HCT116 (cell line): ENCODE results near the gene SH3PXD2A. TPM values are rescaled to one million over a fixed set of nuclear protein-coding genes. Genes with fewer than 3 reads are reported as not detected.

Experiments used
- ATAC-seq: fragments of 200-7000 bp; cut with Tn5 transposase; 2 replicates; pipeline ENCODE4 v1.9.1; 2020; ENCODE audit warnings: mild to moderate bottlenecking, moderate library complexity
- BruUV-seq: library from RNA; stranded (reverse); fragments of 400-500 nt; replicated peaks from 2 replicates; lab custom pipeline; 2021; lab: Mats Ljungman, UMichigan
- CTCF ChIA-PET: fragments of 300-600 bp; sonication (Branson Sonifier 250); formaldehyde crosslinking; loops from one replicate; lab custom pipeline; 2021; ENCODE audit warnings: antibody characterized with exemption; lab: Charles Lee
- POLR2A ChIA-PET: fragments of 300-600, 350-600 bp; sonication (Branson Sonifier 250); formaldehyde crosslinking; loops from one replicate; lab custom pipeline; 2021; ENCODE audit warnings: antibody characterized with exemption; lab: Charles Lee
- RAD21 ChIA-PET, 2 experiments: fragments of 300-600 bp; sonication (Branson Sonifier 250); formaldehyde crosslinking; loops; one replicate each; lab custom pipeline; 2023; ENCODE audit warnings: low total read pairs in 2 of 2; ENCODE audit not compliant: uncharacterized antibody in 2 of 2, unreplicated experiment in 2 of 2, low non-redundant PET in 1 of 2; lab: Charles Lee
- DNase-seq: peaks from one replicate; pipeline ENCODE4 v3.0.0-alpha.2; 2010; ENCODE audit warnings: low read depth, low spot score
- H2AFZ ChIP-seq: fragments of 200-600 bp; shearing (Covaris generic), sonication (generic); 2 replicates; pipeline ENCODE4 v1.6.1; 2017; ENCODE audit warnings: low read depth, mixed run types, mixed read lengths, antibody characterized with exemption, low read length; ENCODE audit not compliant: poor library complexity, severe bottlenecking
- H3K27ac ChIP-seq: 2 replicates; pipeline ENCODE4 v1.5.1; 2012; ENCODE audit warnings: low read depth, low read length
- H3K27me3 ChIP-seq: fragments of 200-600 bp; sonication (generic); 2 replicates; pipeline ENCODE4 v1.6.1; 2016; ENCODE audit warnings: mixed run types, low read length, mixed read lengths; ENCODE audit not compliant: insufficient read depth
- H3K36me3 ChIP-seq, 2 experiments: fragments of 200-500 bp in 1 of 2; fragments of 200-600 bp in 1 of 2; sonication (Bioruptor generic) in 1 of 2; sonication (generic) in 1 of 2; 2 replicates each; pipeline versions ENCODE4 v1.5.1 to v1.6.1; 2014 to 2016; ENCODE audit warnings: low read length in 2 of 2, inconsistent platforms in 1 of 2, mixed read lengths in 1 of 2, mixed run types in 1 of 2; ENCODE audit not compliant: insufficient read depth in 2 of 2, control insufficient read depth in 1 of 2
- H3K4me1 ChIP-seq, 2 experiments: fragments of 200-600 bp in 1 of 2; sonication (generic) in 1 of 2; 2 replicates each; pipeline versions ENCODE4 v1.5.1 to v1.6.1; 2012 to 2017; ENCODE audit warnings: low read length in 2 of 2, inconsistent platforms in 1 of 2, mild to moderate bottlenecking in 1 of 2, mixed read lengths in 1 of 2, mixed run types in 1 of 2, moderate library complexity in 1 of 2; ENCODE audit not compliant: insufficient read depth in 2 of 2, control insufficient read depth in 1 of 2
- H3K4me2 ChIP-seq: fragments of 200-600 bp; sonication (generic); 2 replicates; pipeline ENCODE4 v1.6.1; 2017; ENCODE audit warnings: mixed run types, low read length, mixed read lengths
- H3K4me3 ChIP-seq, 2 experiments: fragments of 200-600 bp in 1 of 2; sonication (generic) in 1 of 2; replicated peaks in 1 of 2; 2 replicates each; pipeline ENCODE4 v1.5.1; 2011 to 2016; ENCODE audit warnings: low read length in 2 of 2, control low read depth in 1 of 2, low read depth in 1 of 2, mild to moderate bottlenecking in 1 of 2, mixed read lengths in 1 of 2, mixed run types in 1 of 2
- H3K79me2 ChIP-seq: fragments of 200-600 bp; sonication (generic); 2 replicates; pipeline ENCODE4 v1.6.1; 2017; ENCODE audit warnings: mild to moderate bottlenecking, mixed run types, low read length, moderate library complexity, mixed read lengths; ENCODE audit not compliant: insufficient read depth
- H3K9ac ChIP-seq: fragments of 200-600 bp; sonication (generic); 2 replicates; pipeline ENCODE4 v1.6.1; 2016; ENCODE audit warnings: low read length, mixed read lengths
- H3K9me2 ChIP-seq: fragments of 200-600 bp; sonication (generic), shearing (Covaris generic); 2 replicates; pipeline ENCODE4 v1.6.1; 2017; ENCODE audit warnings: mixed run types, mild to moderate bottlenecking, moderate library complexity; ENCODE audit not compliant: insufficient read depth
- H3K9me3 ChIP-seq, 2 experiments: fragments of 200-500 bp in 1 of 2; fragments of 200-600 bp in 1 of 2; sonication (Bioruptor generic) in 1 of 2; sonication (generic) in 1 of 2; 2 replicates each; pipeline ENCODE4 v1.6.1; 2014 to 2017; ENCODE audit warnings: low read length in 2 of 2, mixed read lengths in 2 of 2, inconsistent platforms in 1 of 2, low read depth in 1 of 2, mild to moderate bottlenecking in 1 of 2, mixed run types in 1 of 2, moderate library complexity in 1 of 2; ENCODE audit not compliant: control insufficient read depth in 1 of 2, insufficient read depth in 1 of 2
- H4K20me1 ChIP-seq: fragments of 200-600 bp; sonication (generic), shearing (Covaris generic); 2 replicates; pipeline ENCODE4 v1.6.1; 2017; ENCODE audit warnings: mixed run types, mild to moderate bottlenecking, moderate library complexity; ENCODE audit not compliant: insufficient read depth
- CTCF ChIP-seq, 3 experiments: fragments of 200-600 bp in 1 of 3; sonication (generic) in 1 of 3; IDR thresholded peaks in 2 of 3; conservative IDR thresholded peaks in 1 of 3; 2 replicates each; pipeline ENCODE4 v1.5.1; 2012 to 2017; ENCODE audit warnings: low read depth in 2 of 3, low read length in 2 of 3, antibody characterized with exemption in 1 of 3, borderline replicate concordance in 1 of 3, control low read depth in 1 of 3, mild to moderate bottlenecking in 1 of 3, mixed read lengths in 1 of 3, mixed run types in 1 of 3, moderate library complexity in 1 of 3; ENCODE audit not compliant: insufficient read depth in 1 of 3
- POLR2AphosphoS5 ChIP-seq: IDR thresholded peaks from 2 replicates; pipeline ENCODE4 v1.6.1; 2011; ENCODE audit warnings: mild to moderate bottlenecking, low read depth, low read length, moderate library complexity
- RAD21 ChIP-seq: IDR thresholded peaks from 2 replicates; pipeline ENCODE4 v1.6.1; 2012; ENCODE audit warnings: low read depth, mild to moderate bottlenecking
- SP1 ChIP-seq: IDR thresholded peaks from 2 replicates; pipeline ENCODE4 v1.6.1; 2012; ENCODE audit warnings: low read depth
- ZNF274 ChIP-seq: fragments of 200-500 bp; sonication (Bioruptor generic); IDR thresholded peaks from 2 replicates; pipeline ENCODE4 v1.6.1; 2014; ENCODE audit warnings: mild to moderate bottlenecking, low read depth, low read length, inconsistent platforms
- intact Hi-C: fragments of 100-400 bp; cut with micrococcal nuclease; formaldehyde crosslinking; loops from 2 replicates; pipeline ENCODE4 v1.10.0; 2022
- total RNA-seq: library from RNA; stranded (reverse); gene quantifications from one replicate; pipeline ENCODE4 v1.2.1, GENCODE V29; 2021; ENCODE audit not compliant: unreplicated experiment

Gene SH3PXD2A
- total RNA-seq, 1 experiment from 2014 or later, result 8.7 TPM

- ChIA-PET CTCF (no interaction called here), POLR2A (no interaction called here), RAD21 (no interaction called here)
- H3K79me2 ChIP-seq, result no peaks in the 10 kb centered on the region
- no peak for ATAC-seq
- H3K4me3 ChIP-seq, result no peak overlapping the region
- no peak for DNase-seq
- intact Hi-C loops, result no loop called here
- H3K36me3 ChIP-seq, result no peaks in the 10 kb centered on the region
- no peak overlapping the region for H3K4me2 ChIP-seq
- no peak overlapping the region for H3K9ac ChIP-seq
- BruUV-seq, result no TSS peak
- H3K4me1 ChIP-seq, result no peaks in the 10 kb centered on the region
- H2AFZ ChIP-seq, result no peak overlapping the region
- H3K27ac ChIP-seq, result no peak overlapping the region
- TF ChIP-seq CTCF (IDR thresholded peaks at IDR 0.05 in 2 of 3, conservative IDR thresholded peaks at IDR 0.05 in 1 of 3; ENCODE audit: borderline replicate concordance in 1 of 3, insufficient read depth in 1 of 3, low read depth in 2 of 3, low read length in 2 of 3) (no peak), POLR2AphosphoS5 (no peak), RAD21 (no peak)
- H3K9me2 ChIP-seq, result no peaks in the 10 kb centered on the region
- no peaks in the 10 kb centered on the region for H3K27me3 ChIP-seq
- H3K9me3 ChIP-seq, result no peaks in the 10 kb centered on the region
- no peaks in the 10 kb centered on the region for H4K20me1 ChIP-seq
Measured at GRCh38 chr10:103629581-103629980, 225.8 kb downstream of the SH3PXD2A start.

- no peaks in the 10 kb centered on the region for H4K20me1 ChIP-seq
- TF ChIP-seq SP1 (no peak), ZNF274 (no peak)
- TF ChIP-seq, all 23 proteins: peak for 0
- Histone ChIP-seq H3K36me3 (no peaks in the 10 kb centered on the region), H3K9ac (no peak overlapping the region), H3K4me2 (no peak overlapping the region), H3K79me2 (no peaks in the 10 kb centered on the region), H3K27ac (no peak overlapping the region), H3K9me2 (no peaks in the 10 kb centered on the region), H2AFZ (no peak overlapping the region), H3K4me3 (no peak overlapping the region), H3K27me3 (no peaks in the 10 kb centered on the region), H3K9me3 (no peaks in the 10 kb centered on the region), H3K4me1 (no peaks in the 10 kb centered on the region)
- intact Hi-C loops, result no loop called here
- no TSS peak for BruUV-seq
- ATAC-seq (no peak), DNase-seq (no peak)
- POLR2A ChIA-PET, result no interaction called here
- RAD21 ChIA-PET, result no interaction called here
- CTCF ChIA-PET, result no interaction called here
Measured at GRCh38 chr10:103627893-103628292, 227.5 kb downstream of the SH3PXD2A start.
